Psoas muscle (tissue), 8 donors: ENCODE measurements around the gene SH3RF2. TPM values are rescaled to one million over a fixed set of nuclear protein-coding genes. Genes with fewer than 3 reads are reported as not detected.

ENCODE experiments used
- ATAC-seq, 4 donors: fragments of 200-7000 bp; cut with Tn5 transposase; one replicate each; pipeline ENCODE4 v1.9.1; 2020; ENCODE audit warnings: moderate library complexity in 3 of 4, mild to moderate bottlenecking in 2 of 4
- DNase-seq, 2 donors: peaks; one replicate each; pipeline ENCODE4 v3.0.0-alpha.2; 2020
- H3K27ac ChIP-seq: fragments of 200-600 bp; one replicate; pipeline ENCODE4 v1.8.0; 2022
- H3K27me3 ChIP-seq, 3 donors: fragments of 200-600 bp in 1 of 3; one replicate each; pipeline versions ENCODE4 v1.6.1 to v1.8.0; 2013 to 2022; ENCODE audit warnings: low read length in 2 of 3, mild to moderate bottlenecking in 2 of 3, moderate library complexity in 1 of 3; ENCODE audit not compliant: insufficient read depth in 3 of 3
- H3K36me3 ChIP-seq, 2 donors: fragments of 200-600 bp in 1 of 2; one replicate each; pipeline versions ENCODE4 v1.6.1 to v1.8.0; 2013 to 2022; ENCODE audit warnings: low read depth in 1 of 2, mild to moderate bottlenecking in 1 of 2, moderate library complexity in 1 of 2; ENCODE audit not compliant: insufficient read depth in 1 of 2
- H3K4me1 ChIP-seq: fragments of 200-600 bp; one replicate; pipeline ENCODE4 v1.8.0; 2022
- H3K4me3 ChIP-seq: fragments of 200-600 bp; one replicate; pipeline ENCODE4 v1.8.0; 2022; ENCODE audit warnings: mild to moderate bottlenecking
- H3K9me3 ChIP-seq: fragments of 200-600 bp; one replicate; pipeline ENCODE4 v1.8.0; 2022
- WGBS, 3 donors: extraction: QIAGEN DNeasy Blood & Tissue Kit; methylation state at CpG; one replicate each; pipeline versions ENCODE4 v1.1.6 to v1.1.7; 2013; 5-methylcytosine and 5-hydroxymethylcytosine counted together
- intact Hi-C, 2 donors: fragments of 100-400 bp; cut with DNase I; formaldehyde crosslinking; loops; one replicate each; pipeline versions ENCODE4 v1.11.0 to v1.14.2; 2022
- polyA plus RNA-seq, 3 donors: library from polyadenylated mRNA; stranded (reverse); fragments of 200-250 nt; gene quantifications; one replicate each; pipeline ENCODE4 v1.2.3, GENCODE V29; 2013
- total RNA-seq, 4 donors: library from RNA; stranded (reverse); fragmentation: NEBNext Ultra II Directional in 2 of 4; extraction: Animal tissue kit (Norgen Biotek cat#: 25700) in 2 of 4; gene quantifications; one replicate each; pipeline versions ENCODE4 v1.2.1 to v1.2.4, GENCODE V29; 2021 to 2023
- TF ChIP-seq, protein P1 (sequence below): fragments of 200-600 bp; IDR thresholded peaks from one replicate; pipeline ENCODE4 v1.8.0; 2022; ENCODE audit warnings: antibody characterized with exemption
- donor health status: healthy with polysubstance abuse.
- donor health status: DM: no; HTN: no; CAD: no; lungs with moderate emphysema.
- donor health status: Bipolar disorder and iron deficiency.
- donor health status: healthy.
- donor health status: DM: yes; HTN: yes; CAD: no.
- donor health status: DM: no; HTN: no; CAD: no.
- donor health status: DM: no; HTN: no; CAD: no.
- donor health status: DM: yes; HTN: yes; CAD: no.

The SH3RF2 gene
- total and polyA plus RNA-seq, 7 donors = 1.1 to 64.1 (median 24.3) TPM

DNA sequence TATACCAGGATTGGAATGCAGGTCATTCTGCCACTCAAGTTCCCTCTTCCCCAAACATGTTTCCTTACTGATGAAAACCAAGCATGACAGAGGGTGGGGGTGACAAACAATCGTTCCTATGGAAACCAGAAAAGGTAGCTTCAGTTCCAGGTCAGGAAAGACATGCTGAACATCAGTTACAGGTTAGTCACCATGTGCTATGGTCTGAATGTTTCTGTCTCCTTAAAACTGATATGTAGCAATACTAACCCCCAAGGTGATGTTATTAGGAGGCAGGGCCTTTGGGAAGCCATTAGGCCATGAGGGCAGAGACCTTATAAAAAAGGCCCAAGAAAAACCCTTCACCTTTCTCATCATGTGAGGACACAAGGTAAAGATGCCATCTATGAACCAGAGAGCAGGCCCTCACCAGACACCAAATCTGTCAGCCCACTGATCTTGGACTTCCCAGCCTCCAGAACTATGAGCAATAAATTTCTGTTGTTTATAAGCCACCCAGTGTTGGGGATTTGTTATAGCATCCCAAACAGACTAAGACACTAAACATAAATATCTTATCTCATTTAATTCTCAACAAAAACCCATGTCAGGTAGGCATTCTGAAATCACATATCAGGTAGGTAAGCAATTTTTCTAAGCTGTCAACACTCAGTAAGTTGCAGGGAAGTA, 15.7 kb upstream of the SH3RF2 start:
- TF ChIP-seq, protein P1, sequence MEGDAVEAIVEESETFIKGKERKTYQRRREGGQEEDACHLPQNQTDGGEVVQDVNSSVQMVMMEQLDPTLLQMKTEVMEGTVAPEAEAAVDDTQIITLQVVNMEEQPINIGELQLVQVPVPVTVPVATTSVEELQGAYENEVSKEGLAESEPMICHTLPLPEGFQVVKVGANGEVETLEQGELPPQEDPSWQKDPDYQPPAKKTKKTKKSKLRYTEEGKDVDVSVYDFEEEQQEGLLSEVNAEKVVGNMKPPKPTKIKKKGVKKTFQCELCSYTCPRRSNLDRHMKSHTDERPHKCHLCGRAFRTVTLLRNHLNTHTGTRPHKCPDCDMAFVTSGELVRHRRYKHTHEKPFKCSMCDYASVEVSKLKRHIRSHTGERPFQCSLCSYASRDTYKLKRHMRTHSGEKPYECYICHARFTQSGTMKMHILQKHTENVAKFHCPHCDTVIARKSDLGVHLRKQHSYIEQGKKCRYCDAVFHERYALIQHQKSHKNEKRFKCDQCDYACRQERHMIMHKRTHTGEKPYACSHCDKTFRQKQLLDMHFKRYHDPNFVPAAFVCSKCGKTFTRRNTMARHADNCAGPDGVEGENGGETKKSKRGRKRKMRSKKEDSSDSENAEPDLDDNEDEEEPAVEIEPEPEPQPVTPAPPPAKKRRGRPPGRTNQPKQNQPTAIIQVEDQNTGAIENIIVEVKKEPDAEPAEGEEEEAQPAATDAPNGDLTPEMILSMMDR = no peak
- Histone ChIP-seq H3K27ac (no peak overlapping the region), H3K4me1 (peaks cover 4% of the 10 kb centered on the region), H3K27me3 (no peaks in the 10 kb centered on the region), H3K9me3 (no peaks in the 10 kb centered on the region), H3K36me3 (no peaks in the 10 kb centered on the region), H3K4me3 (no peak overlapping the region)
- intact Hi-C loops = no loop called here
- no peak for DNase-seq
- no peak for ATAC-seq
- 68 to 79% (median 75%) methylated on average over 1 of the region's 1 CpG for WGBS, 3 donors

DNA sequence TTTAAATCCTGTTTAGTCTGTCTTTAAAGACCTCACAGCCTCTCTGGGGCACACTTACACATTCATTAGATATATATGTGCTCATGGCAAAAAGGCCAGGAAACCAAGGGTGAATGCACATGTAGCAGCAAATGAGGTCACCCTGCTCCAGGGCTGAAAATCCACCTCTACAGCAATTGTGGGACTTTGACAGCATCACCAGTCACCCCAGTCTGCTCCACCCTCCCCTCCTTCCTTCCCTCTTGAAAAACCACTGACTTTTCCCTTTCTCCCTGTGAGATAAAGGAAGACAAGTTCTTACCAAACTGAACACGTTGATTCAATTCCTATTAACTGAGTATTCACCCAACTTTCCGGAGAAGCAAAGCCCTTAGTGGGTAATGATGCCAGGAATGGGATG, 15.2 kb upstream of the SH3RF2 start:
- intact Hi-C loops = no loop called here
- 29 to 56% (median 36%) methylated on average over 2 of the region's 2 CpGs for WGBS, 3 donors
- ATAC-seq (no peak), DNase-seq (no peak)
- Histone ChIP-seq H3K4me1 (peaks cover 4% of the 10 kb centered on the region), H3K36me3 (no peaks in the 10 kb centered on the region), H3K27ac (no peak overlapping the region), H3K27me3 (no peaks in the 10 kb centered on the region), H3K4me3 (no peak overlapping the region), H3K9me3 (no peaks in the 10 kb centered on the region)
- TF ChIP-seq, protein P1 = no peak

DNA sequence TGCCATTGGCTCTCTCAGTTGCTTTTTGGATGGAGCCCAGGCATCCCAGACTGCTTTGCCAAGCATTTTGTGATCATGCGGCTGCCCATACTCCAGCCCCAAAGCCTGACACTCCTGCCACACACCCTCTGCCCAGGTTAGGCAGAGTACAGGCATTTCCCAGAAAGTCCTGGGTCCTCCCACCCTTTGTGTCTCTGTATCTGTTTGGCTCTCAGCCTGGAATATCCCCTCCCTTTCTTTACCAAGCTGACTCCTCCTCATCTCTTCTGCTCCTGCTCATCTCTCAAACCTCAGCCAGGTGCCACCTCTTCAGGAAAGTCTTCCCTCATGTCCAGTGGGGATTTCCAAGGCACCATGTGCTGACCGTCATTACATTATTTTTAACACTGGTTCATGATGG, 14.3 kb upstream of the SH3RF2 start:
- ATAC-seq (peak in 1 of 4 donors; percentile 47), DNase-seq (no peak)
- WGBS, 3 donors = 43 to 66% (median 44%) methylated on average over 2 of the region's 2 CpGs
- H3K9me3 ChIP-seq = no peaks in the 10 kb centered on the region
- peaks cover 4% of the 10 kb centered on the region for H3K4me1 ChIP-seq
- H3K36me3 ChIP-seq = no peaks in the 10 kb centered on the region
- no peaks in the 10 kb centered on the region for H3K27me3 ChIP-seq
- H3K27ac ChIP-seq = no peak overlapping the region
- intact Hi-C loops = no loop called here
- TF ChIP-seq, protein P1 = no peak
- no peak overlapping the region for H3K4me3 ChIP-seq

DNA sequence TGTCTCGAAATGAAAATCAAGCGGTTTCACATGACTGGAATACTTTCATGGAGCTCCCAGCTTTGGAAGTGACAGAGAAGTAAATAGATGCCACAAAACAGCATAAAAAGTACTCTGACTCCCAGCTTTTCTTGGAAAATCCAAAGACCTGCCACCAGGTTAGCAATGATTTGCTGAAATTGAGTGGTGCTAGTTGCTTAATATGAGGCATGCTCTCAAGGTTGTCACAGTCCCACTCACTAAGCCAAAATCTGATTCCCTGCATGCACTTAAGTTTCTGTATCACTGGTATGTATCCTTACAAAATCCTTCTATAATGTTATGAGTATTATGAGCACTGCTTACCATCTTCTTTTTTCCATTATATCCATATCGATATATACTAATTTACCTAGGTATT, 13.0 kb upstream of the SH3RF2 start:
- TF ChIP-seq, protein P1 = no peak
- Histone ChIP-seq H3K36me3 (no peaks in the 10 kb centered on the region), H3K27ac (no peak overlapping the region), H3K9me3 (no peaks in the 10 kb centered on the region), H3K27me3 (no peaks in the 10 kb centered on the region), H3K4me1 (no peaks in the 10 kb centered on the region), H3K4me3 (no peak overlapping the region)
- WGBS, 3 donors = 89 to 93% (median 89%) methylated on average over 3 of the region's 3 CpGs
- ATAC-seq = no peak
- intact Hi-C loops = no loop called here
- DNase-seq = no peak

DNA sequence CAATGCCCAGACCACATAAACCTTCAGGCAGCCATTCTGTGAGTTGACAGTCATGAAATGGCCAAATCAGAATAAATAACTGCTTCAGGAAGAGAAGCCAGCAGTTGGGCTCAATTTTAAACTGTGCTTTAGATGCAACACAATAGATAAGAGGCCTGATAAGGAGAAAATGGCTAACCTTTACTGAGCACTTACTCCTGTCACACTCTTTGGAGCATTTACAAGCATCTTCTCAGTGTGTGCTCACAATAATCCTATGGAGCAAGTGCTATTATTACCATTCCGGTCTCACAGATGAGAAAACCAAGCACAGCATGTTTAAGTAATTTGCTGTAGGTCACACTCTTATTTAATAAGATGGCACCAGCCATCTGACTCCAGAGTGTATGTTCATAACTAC, 11.5 kb upstream of the SH3RF2 start:
- Histone ChIP-seq H3K27ac (no peak overlapping the region), H3K27me3 (no peaks in the 10 kb centered on the region), H3K36me3 (no peaks in the 10 kb centered on the region), H3K4me1 (no peaks in the 10 kb centered on the region), H3K9me3 (no peaks in the 10 kb centered on the region), H3K4me3 (no peak overlapping the region)
- no peak for DNase-seq
- intact Hi-C loops = no loop called here
- TF ChIP-seq, protein P1 = no peak
- 46 to 66% (median 58%) methylated on average over 1 of the region's 1 CpG for WGBS, 3 donors
- no peak for ATAC-seq
